Measurements from ENCODE around the gene KLHDC10. TPM values are rescaled to one million over a fixed set of nuclear protein-coding genes. Genes with fewer than 3 reads are reported as not detected.

KLHDC10 gene
- polyA plus RNA-seq, 1 donor (not counting 4 experiments of a cell fraction or from before 2014, with no cell fraction given): 22.7 TPM

DNA sequence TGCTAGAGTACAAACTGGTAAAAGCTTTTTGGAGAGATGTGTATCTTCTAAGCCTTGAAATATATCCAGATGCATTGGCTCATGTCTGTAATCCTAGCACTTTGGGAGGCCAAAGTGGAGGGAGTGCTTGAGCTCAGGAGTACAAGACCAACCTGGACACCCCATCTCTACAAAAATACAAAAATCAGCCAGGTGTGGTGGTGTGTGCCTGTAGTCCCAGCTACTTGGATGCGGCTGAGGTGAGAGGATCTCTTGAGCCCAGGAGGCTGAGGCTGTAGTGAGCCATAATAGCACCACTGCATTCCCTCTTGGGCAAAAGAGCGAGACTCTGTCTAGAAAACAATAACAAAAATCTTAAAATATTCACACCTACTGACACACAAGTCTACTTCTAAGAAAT is 109.3 kb downstream of the KLHDC10 start:
- Histone ChIP-seq H3K27me3 (ENCODE audit: control insufficient read depth, extremely low read depth, insufficient read depth, low read length) (no peaks in the 10 kb centered on the region), H3K9me1 (ENCODE audit: control insufficient read depth, extremely low read depth, insufficient read depth, low read length) (no peaks in the 10 kb centered on the region), H3K4me1 (ENCODE audit: control insufficient read depth, extremely low read depth, insufficient read depth, low read length) (no peaks in the 10 kb centered on the region), H3K9me3 (ENCODE audit: control insufficient read depth, low read depth, low read length) (no peaks in the 10 kb centered on the region), H3K36me3 (ENCODE audit: control insufficient read depth in 2 of 2, extremely low read depth in 1 of 2, insufficient read depth in 2 of 2, low read length in 2 of 2) (peaks cover 3 to 14% of the 10 kb centered on the region in 2 experiments), H3K27ac (ENCODE audit: control insufficient read depth, insufficient read depth, low read length) (no peak overlapping the region), H3K9ac (ENCODE audit: control insufficient read depth, extremely low read depth, insufficient read depth, low read length) (no peak overlapping the region), H3K4me2 (ENCODE audit: control insufficient read depth, extremely low read depth, insufficient read depth, low read depth, low read length) (no peak overlapping the region), H4K20me1 (ENCODE audit: control insufficient read depth, extremely low read depth, insufficient read depth, low read length) (no peaks in the 10 kb centered on the region), H3K79me2 (ENCODE audit: control insufficient read depth, insufficient read depth, low read length) (no peaks in the 10 kb centered on the region), H3K4me3 (ENCODE audit: control insufficient read depth in 2 of 3, extremely low read depth in 1 of 3, insufficient read depth in 2 of 3, low read depth in 1 of 3, low read length in 3 of 3) (no peak overlapping the region), H2AFZ (ENCODE audit: control insufficient read depth, low read length) (no peak overlapping the region)
- DNase-seq (ENCODE audit: low read depth, low spot score) (no peak), FAIRE-seq (no peak)
- no peak for TF ChIP-seq CTCF (optimal IDR thresholded peaks at IDR 0.05 in 1 of 3, IDR thresholded peaks at IDR 0.05 in 1 of 3, conservative IDR thresholded peaks at IDR 0.05 in 1 of 3; ENCODE audit: extremely low read depth in 1 of 3, insufficient read depth in 2 of 3, low read length in 3 of 3)
- dilution Hi-C loops (cut with MboI; ENCODE audit: extremely low pct_ligation_motif_present, low sequenced_read_pairs): no loop called here

DNA sequence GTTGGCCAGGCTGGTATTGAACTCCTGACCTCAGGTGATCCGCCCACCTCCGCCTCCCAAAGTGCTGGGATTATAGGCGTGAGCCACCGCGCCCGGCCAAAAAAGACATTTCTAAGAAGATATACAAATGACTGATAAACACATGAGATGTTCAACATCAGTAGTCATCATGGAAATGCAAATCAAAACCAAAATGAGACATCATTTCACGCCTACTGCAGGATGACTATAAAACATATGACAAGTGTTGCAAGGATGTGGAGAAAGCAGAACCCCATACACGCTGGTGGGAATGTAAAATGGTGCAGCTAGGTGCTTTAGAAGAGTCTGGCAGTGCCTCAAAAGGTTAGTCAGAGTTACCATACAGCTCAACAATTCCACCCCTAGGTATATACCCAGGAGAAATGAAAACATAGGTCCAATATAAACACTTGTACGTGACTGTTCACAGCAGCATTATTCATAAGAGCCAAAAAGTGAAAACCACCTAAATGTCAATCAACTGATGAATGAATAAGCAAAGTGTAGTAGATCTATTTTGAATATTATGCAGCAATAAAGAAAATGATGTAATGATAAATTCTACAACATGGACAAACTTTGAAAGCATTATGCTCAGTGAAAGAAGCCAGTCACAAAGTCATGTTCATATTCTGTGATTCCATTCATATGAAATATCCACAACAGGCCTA is 110.4 kb downstream of the KLHDC10 start:
- peaks cover 3 to 16% of the 10 kb centered on the region in 2 experiments for H3K36me3 ChIP-seq (ENCODE audit: control insufficient read depth in 2 of 2, extremely low read depth in 1 of 2, insufficient read depth in 2 of 2, low read length in 2 of 2)
- no peak for DNase-seq (ENCODE audit: low read depth, low spot score)

More for the DNA sequence above, 110.4 kb downstream of the KLHDC10 start:
- Histone ChIP-seq H3K4me1 (ENCODE audit: control insufficient read depth, extremely low read depth, insufficient read depth, low read length) (no peaks in the 10 kb centered on the region), H3K9me3 (ENCODE audit: control insufficient read depth, low read depth, low read length) (no peaks in the 10 kb centered on the region), H4K20me1 (ENCODE audit: control insufficient read depth, extremely low read depth, insufficient read depth, low read length) (no peaks in the 10 kb centered on the region), H3K4me3 (ENCODE audit: control insufficient read depth in 2 of 3, extremely low read depth in 1 of 3, insufficient read depth in 2 of 3, low read depth in 1 of 3, low read length in 3 of 3) (no peak overlapping the region), H3K9me1 (ENCODE audit: control insufficient read depth, extremely low read depth, insufficient read depth, low read length) (no peaks in the 10 kb centered on the region), H3K27ac (ENCODE audit: control insufficient read depth, insufficient read depth, low read length) (no peak overlapping the region), H3K4me2 (ENCODE audit: control insufficient read depth, extremely low read depth, insufficient read depth, low read depth, low read length) (no peak overlapping the region), H3K79me2 (ENCODE audit: control insufficient read depth, insufficient read depth, low read length) (no peaks in the 10 kb centered on the region), H3K9ac (ENCODE audit: control insufficient read depth, extremely low read depth, insufficient read depth, low read length) (no peak overlapping the region), H2AFZ (ENCODE audit: control insufficient read depth, low read length) (no peak overlapping the region), H3K27me3 (ENCODE audit: control insufficient read depth, extremely low read depth, insufficient read depth, low read length) (no peaks in the 10 kb centered on the region)
- TF ChIP-seq CTCF (optimal IDR thresholded peaks at IDR 0.05 in 1 of 3, IDR thresholded peaks at IDR 0.05 in 1 of 3, conservative IDR thresholded peaks at IDR 0.05 in 1 of 3; ENCODE audit: extremely low read depth in 1 of 3, insufficient read depth in 2 of 3, low read length in 3 of 3): no peak
- no peak for TF ChIP-seq EZH2 (IDR thresholded peaks at IDR 0.05; ENCODE audit: low read length)
- dilution Hi-C loops (cut with MboI; ENCODE audit: extremely low pct_ligation_motif_present, low sequenced_read_pairs): no loop called here
- FAIRE-seq: peak; percentile 20
